DND-41 (cell line): ENCODE data around the gene WDFY4.

Experiments
- ATAC-seq: fragments of 200-7000 bp; cut with Tn5 transposase; 3 replicates; pipeline ENCODE4 v1.9.1; 2021; ENCODE audit warnings: low read depth; ENCODE audit not compliant: insufficient read depth
- DNase-seq: peaks from one replicate; pipeline ENCODE4 v3.0.0-alpha.2; 2020
- H2AFZ ChIP-seq: 2 replicates; pipeline ENCODE4 v1.6.0; 2012; ENCODE audit warnings: low read depth, low read length
- H3K27ac ChIP-seq: 2 replicates; pipeline ENCODE4 v1.5.1; 2012; ENCODE audit warnings: low read length, inconsistent platforms
- H3K27me3 ChIP-seq: fragments of 200-600 bp; sonication (generic); 2 replicates; pipeline ENCODE4 v1.6.0; 2012; ENCODE audit warnings: low read length, mild to moderate bottlenecking, inconsistent platforms; ENCODE audit not compliant: insufficient read depth, poor library complexity
- H3K36me3 ChIP-seq: 2 replicates; pipeline ENCODE4 v1.5.1; 2012; ENCODE audit warnings: low read length, inconsistent platforms; ENCODE audit not compliant: insufficient read depth
- H3K4me1 ChIP-seq: 2 replicates; pipeline ENCODE4 v1.5.1; 2012; ENCODE audit warnings: mild to moderate bottlenecking, low read length; ENCODE audit not compliant: insufficient read depth
- H3K4me2 ChIP-seq: 2 replicates; pipeline ENCODE4 v1.6.0; 2012; ENCODE audit warnings: mild to moderate bottlenecking, moderate library complexity, low read length, inconsistent platforms; ENCODE audit not compliant: insufficient read depth
- H3K4me3 ChIP-seq, 2 experiments: fragments of 200-600 bp in 1 of 2; shearing (Covaris generic) in 1 of 2; 2 replicates each; pipeline ENCODE4 v1.5.1; 2012 to 2016; ENCODE audit warnings: inconsistent platforms in 2 of 2, low read length in 2 of 2, mild to moderate bottlenecking in 2 of 2, low read depth in 1 of 2, moderate library complexity in 1 of 2
- H3K79me2 ChIP-seq: 2 replicates; pipeline ENCODE4 v1.6.0; 2012; ENCODE audit warnings: low read length, inconsistent platforms; ENCODE audit not compliant: insufficient read depth
- H3K9ac ChIP-seq: 2 replicates; pipeline ENCODE4 v1.6.0; 2012; ENCODE audit warnings: low read depth, mild to moderate bottlenecking, inconsistent platforms, low read length, moderate library complexity
- H3K9me3 ChIP-seq: 2 replicates; pipeline ENCODE4 v1.5.1; 2012; ENCODE audit warnings: low read length, moderate library complexity, mild to moderate bottlenecking, inconsistent platforms; ENCODE audit not compliant: insufficient read depth, severe bottlenecking
- H4K20me1 ChIP-seq: 2 replicates; pipeline ENCODE4 v1.6.0; 2012; ENCODE audit warnings: low read length; ENCODE audit not compliant: insufficient read depth
- CTCF ChIP-seq: IDR thresholded peaks from 2 replicates; pipeline ENCODE4 v1.5.1; 2012; ENCODE audit warnings: borderline replicate concordance, low read length, moderate library complexity, mild to moderate bottlenecking; ENCODE audit not compliant: poor library complexity, severe bottlenecking; ENCODE audit errors: extremely low read depth
- EZH2 ChIP-seq: IDR thresholded peaks from 3 replicates; pipeline ENCODE4 v1.6.1; 2012; ENCODE audit warnings: borderline replicate concordance, low read depth, mild to moderate bottlenecking, moderate library complexity, low read length, inconsistent platforms; ENCODE audit not compliant: severe bottlenecking

WDFY4 gene

GRCh38 chr10:48779077-48779476 lies 94.4 kb downstream of the WDFY4 start:
- Histone ChIP-seq H3K4me2 (no peak overlapping the region), H3K27ac (no peak overlapping the region), H3K4me1 (no peaks in the 10 kb centered on the region), H3K9ac (no peak overlapping the region), H3K36me3 (no peaks in the 10 kb centered on the region), H3K9me3 (no peaks in the 10 kb centered on the region), H2AFZ (no peak overlapping the region), H3K79me2 (no peaks in the 10 kb centered on the region), H3K27me3 (peaks cover 5% of the 10 kb centered on the region), H3K4me3 (no peak overlapping the region), H4K20me1 (no peaks in the 10 kb centered on the region)
- no peak for ATAC-seq
- no peak for DNase-seq
- TF ChIP-seq EZH2 (no peak), CTCF (no peak)

- H3K27ac ChIP-seq = no peak overlapping the region
- no peak for TF ChIP-seq EZH2
- no peak for TF ChIP-seq CTCF
- H3K4me1 ChIP-seq = no peaks in the 10 kb centered on the region
- H3K4me2 ChIP-seq = no peak overlapping the region
- no peaks in the 10 kb centered on the region for H3K79me2 ChIP-seq
- H3K9me3 ChIP-seq = no peaks in the 10 kb centered on the region
- H2AFZ ChIP-seq = no peak overlapping the region
- DNase-seq = no peak
- no peaks in the 10 kb centered on the region for H4K20me1 ChIP-seq
- H3K9ac ChIP-seq = no peak overlapping the region
- no peak overlapping the region for H3K4me3 ChIP-seq
- H3K36me3 ChIP-seq = no peaks in the 10 kb centered on the region
- peaks cover 5% of the 10 kb centered on the region for H3K27me3 ChIP-seq
- ATAC-seq = no peak
These were observed 95.0 kb downstream of the WDFY4 start for GRCh38 chr10:48779546-48780152.

GRCh38 chr10:48780341-48780740 lies 95.7 kb downstream of the WDFY4 start:
- Histone ChIP-seq H3K9me3 (no peaks in the 10 kb centered on the region), H3K27me3 (peaks cover 5% of the 10 kb centered on the region), H3K4me1 (no peaks in the 10 kb centered on the region), H3K9ac (no peak overlapping the region), H3K36me3 (no peaks in the 10 kb centered on the region), H3K4me3 (no peak overlapping the region), H3K79me2 (no peaks in the 10 kb centered on the region), H4K20me1 (no peaks in the 10 kb centered on the region), H3K4me2 (no peak overlapping the region), H3K27ac (no peak overlapping the region), H2AFZ (no peak overlapping the region)
- no peak for TF ChIP-seq EZH2
- no peak for TF ChIP-seq CTCF
- no peak for ATAC-seq
- DNase-seq = no peak

- no peaks in the 10 kb centered on the region for H4K20me1 ChIP-seq
These were observed 97.7 kb downstream of the WDFY4 start for GRCh38 chr10:48782386-48782785.

More at GRCh38 chr10:48782386-48782785, 97.7 kb downstream of the WDFY4 start:
- no peaks in the 10 kb centered on the region for H3K79me2 ChIP-seq
- no peak overlapping the region for H2AFZ ChIP-seq
- no peaks in the 10 kb centered on the region for H3K4me1 ChIP-seq
- no peaks in the 10 kb centered on the region for H3K9me3 ChIP-seq
- no peak overlapping the region for H3K4me3 ChIP-seq
- no peak overlapping the region for H3K9ac ChIP-seq
- no peak overlapping the region for H3K4me2 ChIP-seq
- ATAC-seq (no peak), DNase-seq (no peak)
- TF ChIP-seq EZH2 = no peak
- no peak for TF ChIP-seq CTCF
- H3K27ac ChIP-seq = no peak overlapping the region
- no peaks in the 10 kb centered on the region for H3K36me3 ChIP-seq
- H3K27me3 ChIP-seq = peaks cover 5% of the 10 kb centered on the region
